Epidermal melanocyte (primary cell): ENCODE data around the gene RUFY1.

ENCODE experiments used
- DNase-seq: peaks from one replicate; pipeline ENCODE4 v3.0.0; 2011; ENCODE audit warnings: low spot score; ENCODE audit not compliant: insufficient read length

RUFY1 gene

DNA sequence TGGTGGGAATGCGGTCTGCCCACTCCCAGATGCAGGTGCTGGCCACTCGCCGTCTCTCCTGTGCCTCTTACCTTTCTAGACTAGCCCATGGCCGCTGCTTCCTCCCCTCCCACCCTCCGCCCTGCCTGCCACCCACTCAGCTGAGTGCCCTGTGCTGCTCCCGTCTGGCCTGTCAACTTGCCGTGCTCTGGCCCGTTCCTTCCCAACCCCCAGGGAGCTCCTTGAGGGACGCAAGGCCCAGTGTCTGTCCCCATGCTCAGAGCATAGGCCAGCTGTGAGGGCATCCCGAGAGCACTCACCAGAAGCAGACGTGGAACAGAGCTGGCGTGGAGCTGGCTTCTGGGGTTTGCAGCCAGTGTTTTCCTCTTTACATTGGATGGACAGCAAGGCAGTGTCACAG, 53.0 kb downstream of the RUFY1 start:
- no peak for DNase-seq

DNA sequence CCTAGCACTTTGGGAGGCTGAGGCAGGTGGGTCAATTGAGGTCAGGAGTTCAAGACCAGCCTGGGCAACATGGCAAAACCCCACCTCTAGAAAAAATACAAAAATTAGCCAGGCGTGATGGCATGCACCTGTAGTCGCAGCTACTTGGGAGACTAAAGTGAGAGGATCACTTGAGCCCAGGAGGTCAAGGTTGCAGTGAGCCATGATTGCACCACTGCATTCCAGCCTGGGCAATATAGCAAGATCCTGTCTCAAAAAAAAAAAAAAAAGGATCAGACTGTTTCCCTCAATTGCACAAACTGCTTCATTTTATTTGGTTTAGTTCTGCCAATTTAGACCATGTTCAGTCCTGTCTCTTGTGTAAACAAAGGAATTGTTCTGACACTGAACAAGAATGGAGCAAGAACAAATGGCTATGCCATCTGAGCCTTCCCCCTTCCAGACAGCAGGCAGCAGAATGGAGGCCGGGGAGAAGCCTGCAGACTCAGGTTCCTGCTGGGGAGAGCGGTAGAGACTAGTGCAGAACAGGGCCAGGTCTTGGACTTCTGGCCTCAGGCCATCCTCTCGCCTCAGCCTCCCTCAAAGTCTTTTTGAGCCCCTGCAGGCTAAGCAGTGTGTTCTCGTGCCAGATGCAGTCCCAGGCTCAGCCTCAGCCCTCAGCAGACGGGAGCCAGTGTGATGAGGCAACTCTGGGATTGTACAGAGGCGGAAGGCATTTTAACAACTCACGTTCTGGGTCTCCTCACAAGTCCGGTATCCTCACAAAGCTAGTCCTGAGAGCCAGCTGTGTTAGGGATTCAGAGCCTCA, 54.9 kb downstream of the RUFY1 start:
- DNase-seq: no peak

DNA sequence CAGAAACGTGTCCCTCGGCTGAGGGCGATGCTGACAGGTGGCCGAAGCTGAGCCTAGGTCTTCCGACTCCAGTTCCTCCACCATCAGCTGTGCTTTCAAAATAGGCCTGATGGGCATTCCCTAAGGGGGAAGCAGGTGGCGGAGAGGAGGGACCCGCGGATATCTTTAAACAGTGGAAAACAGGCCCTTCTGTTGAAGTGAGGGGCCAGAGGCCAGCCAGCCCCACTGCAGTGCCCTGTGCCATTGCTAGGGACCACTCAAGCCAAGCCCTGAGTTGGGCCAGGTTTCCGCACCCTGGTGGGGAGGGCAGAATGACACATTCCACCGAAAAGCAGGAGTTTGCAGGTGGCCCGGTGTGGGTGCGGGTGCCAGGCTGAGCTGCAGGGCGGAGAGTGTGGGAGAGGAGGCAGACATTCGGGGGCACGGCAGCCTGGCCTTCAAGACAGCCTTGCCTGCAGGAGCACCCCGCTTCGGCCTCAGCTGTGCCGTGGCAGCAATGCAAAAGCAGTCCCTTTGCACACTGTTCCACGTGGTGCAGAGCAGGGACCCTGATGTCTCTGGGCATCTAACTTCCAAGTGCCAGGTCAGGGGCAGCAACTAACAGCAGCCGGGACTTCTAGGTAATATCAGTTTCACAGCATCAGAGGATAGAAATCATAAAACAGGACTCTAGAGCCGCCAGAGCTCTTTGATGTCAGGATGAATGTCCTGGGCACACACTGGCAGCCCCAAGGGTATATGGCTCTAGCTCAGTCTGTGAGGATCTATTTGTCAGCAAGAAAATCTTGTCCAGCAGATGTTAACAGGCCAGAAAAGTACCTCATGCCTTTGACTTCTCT, 55.9 kb downstream of the RUFY1 start:
- DNase-seq: no peak

DNA sequence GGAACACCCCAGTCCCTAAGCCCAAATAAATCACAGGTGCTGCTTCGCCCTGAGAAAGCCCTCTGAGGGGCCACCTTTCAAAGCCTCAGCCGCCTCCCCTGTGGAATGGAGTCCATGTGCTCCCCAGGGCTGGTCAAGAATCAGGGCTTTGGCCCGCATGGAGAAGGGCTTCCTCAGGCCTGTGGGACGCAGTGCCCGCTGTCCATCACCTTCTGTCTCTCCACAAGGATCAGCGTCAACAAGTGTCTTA, 56.5 kb downstream of the RUFY1 start:
- DNase-seq: no peak

DNA sequence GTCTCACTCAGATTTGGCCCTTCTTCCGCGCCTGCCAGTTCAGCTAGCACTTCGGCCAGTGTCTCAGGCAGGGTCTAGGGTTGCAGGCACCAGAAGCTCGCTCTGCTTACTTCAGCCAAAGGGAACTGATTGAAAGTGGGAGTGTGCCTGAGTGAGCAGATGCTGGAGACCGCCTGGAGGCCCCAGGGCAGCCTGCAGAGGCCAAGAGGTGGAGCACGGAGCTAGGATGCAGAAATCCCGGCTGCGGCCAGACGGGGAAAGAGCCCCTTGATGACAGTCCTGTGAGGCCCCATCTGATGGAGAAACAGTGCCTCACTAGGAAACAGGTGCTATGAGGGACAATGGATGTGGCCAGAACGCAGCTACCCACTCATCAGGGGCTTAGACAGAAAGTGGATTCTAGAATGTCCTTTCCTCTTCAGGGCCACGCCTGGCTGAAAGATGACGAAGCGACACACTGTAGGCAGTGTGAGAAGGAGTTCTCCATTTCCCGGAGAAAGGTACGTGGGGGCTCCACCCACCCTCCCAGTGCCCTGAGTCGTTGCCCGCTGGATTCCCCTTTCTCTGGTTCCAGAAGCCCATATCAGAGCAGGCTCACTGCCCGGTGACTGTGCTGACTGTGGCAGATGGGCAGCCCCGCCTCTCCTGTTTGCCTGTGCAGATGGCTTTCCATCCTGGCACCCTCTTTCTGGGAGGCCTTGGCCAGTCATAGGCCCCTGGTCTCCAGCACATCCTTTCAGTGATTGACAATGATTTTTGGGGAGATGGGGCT, 57.0 kb downstream of the RUFY1 start:
- no peak for DNase-seq

DNA sequence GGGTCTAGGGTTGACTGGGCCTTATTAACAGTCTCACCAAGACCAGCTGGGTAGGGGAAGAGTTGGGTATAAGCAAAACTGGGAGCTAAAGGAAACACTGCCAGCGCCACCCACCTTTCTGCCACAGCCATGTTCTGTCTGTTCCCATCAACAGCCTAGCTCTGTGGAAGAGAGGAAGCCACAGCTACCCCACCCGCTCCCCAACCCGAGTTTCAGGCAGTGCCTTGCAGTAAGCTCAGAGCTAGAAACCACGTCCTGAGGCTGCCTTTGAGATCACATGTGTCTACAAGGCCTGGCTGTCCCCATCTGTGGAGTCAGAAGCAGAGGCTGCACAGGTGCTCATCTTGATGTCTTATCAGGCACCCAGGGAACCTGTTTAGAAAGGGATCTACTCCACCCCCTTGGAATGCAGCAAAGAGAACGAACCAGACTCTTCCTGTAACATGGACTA, 57.8 kb downstream of the RUFY1 start:
- no peak for DNase-seq

DNA sequence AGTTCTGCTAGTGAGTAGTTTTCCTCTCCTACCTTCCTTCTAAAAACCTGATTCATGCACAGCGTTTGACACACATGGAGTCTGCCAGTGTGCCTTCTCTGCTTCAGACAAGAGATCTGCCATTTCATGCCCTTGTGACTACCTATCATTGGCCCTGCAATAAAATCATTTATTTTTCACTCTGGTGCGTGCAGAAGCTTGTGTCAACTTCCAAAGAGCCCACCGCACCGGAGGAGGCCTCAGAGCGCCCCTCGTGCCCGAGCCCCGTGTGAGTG, 59.4 kb downstream of the RUFY1 start:
- no peak for DNase-seq

DNA sequence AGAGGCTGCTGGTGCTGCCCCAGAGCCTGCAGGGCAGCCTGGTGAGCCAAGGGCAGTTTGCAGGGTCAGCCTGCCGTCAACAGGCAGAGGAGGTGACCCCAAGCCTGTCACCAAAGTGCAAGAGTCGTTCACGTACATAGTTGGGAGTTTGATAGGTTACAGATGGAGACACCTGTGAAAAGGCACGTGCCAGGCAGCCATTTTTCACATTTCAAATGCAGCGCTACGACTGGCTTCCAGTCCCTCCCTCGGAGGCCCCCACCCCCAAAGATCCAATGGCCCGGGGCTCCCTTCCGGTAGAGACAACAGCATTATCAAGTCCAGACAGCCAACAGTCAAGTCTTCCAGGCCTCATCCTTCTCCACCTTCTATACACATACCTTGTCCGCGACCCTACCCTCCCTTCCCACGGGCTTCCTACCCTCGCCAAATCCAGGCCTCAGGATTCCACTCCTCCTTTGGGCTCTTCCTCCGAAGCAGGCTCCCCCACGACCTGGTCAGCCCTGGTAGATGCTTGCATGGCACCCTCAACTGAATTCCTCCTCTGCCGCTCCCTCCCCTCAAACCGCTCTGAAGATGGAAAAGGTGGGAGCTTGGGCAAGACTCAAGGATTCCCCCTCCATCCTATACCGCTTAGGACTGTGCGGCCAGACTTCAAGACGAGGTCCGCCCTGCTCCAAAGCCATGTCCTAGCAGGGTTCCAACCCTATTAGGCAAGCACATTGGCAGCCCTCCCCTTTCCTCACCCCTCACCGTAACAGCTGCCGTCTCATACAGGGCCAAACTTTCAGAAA, 60.0 kb downstream of the RUFY1 start:
- DNase-seq: no peak

DNA sequence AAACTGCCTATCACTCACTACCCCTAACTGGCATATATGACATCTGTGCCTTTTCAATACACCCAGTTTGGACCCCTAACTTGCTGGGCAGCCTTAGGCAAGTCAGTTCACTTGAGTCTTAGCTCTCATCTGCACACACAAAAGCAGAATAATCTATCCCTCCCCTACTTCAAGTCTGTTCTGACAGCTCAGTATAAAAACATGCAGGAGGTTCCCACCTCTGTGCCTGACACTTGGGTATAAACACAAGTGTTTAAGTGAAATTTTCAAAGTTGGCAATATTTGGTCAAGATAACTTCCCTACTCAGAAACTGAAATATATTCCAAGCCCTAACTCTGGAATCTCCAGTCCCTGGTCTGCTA, 60.5 kb downstream of the RUFY1 start:
- no peak for DNase-seq

DNA sequence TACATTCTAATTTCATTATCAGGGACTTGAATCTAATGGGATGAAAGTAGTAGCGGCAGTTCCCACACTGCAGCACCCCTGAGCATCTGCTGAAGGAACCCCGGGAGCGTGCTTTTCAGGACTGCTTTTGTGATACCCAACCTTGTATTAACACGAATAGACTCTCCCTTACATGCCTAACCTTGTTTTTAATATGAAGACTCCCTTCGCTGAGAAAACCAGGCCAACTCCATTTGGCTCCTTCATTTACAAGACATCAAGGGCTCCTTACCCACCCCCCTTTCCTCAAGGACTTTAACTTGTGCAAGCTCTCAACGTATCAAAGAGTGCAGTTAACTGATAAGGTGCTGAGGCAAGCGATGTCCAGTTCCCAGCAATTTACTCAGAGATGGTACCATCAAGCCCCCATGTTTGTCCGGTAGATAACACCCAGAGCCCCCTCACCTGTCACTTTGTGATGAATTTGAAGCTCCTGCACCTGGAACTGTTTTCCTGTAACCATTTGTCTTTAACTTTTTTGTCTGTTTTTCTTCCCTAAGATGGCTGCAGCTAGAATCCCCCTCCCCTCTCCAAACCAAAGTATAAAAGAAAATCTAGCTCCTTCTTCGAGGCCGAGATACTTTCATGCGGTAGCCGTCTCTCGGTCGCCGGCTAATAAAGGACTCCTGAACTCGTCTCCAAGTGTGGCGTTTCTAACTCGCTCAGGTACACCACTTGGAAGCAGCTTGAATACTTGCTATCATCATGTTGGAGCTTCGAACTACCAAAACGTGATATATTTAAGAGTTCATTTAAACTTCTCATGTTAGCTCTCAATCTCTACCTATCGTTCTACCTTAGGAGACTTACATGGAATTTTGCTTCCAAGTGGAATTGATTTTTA, 62.5 kb downstream of the RUFY1 start:
- DNase-seq: no peak

DNA sequence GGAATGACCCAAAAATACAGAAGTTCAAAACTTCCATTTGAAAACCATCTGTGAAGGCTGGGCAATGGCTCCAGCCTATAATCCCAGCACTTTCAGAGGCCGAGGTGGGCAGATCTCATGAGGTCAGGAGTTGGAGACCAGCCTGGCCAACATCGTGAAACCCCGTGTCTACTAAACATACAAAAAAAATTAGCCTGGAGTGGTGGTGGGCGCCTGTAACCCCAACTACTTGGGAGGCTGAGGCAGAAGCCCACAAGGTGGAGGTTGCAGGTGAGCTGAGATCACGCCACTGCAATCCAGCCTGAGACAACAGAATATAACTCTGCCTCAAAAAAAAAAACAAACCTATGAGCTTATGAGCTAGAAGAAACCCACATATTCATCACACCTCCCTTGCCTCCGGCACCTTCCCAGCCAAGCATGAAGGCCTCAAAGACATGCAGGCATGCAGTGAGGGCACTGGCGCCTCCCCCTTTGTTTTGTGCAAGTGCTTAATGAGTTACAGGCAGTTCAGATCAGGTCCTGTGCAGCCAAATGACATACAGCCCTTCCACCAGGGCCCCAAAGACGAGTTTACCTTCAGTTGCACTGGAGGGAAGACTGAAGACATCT, 63.2 kb downstream of the RUFY1 start:
- DNase-seq: no peak

DNA sequence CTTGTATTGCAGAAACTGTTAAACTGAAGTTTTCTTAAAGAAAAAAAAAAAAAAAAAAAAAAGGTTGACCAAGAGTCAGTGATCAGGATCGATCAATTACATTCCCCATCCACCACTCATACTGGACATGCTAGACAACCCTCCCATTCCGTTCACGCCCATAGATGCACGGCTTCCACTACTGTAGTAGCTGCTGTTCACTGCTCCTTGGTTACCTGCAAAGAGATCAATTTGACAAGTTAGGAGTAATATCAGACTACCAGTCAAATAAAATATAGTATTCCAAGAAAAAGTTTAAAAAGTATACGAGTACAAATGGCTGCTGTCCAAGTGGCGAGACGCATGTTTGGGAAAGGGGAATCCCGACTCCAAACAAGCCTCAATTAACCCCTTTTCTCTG, 64.4 kb downstream of the RUFY1 start:
- DNase-seq: no peak

DNA sequence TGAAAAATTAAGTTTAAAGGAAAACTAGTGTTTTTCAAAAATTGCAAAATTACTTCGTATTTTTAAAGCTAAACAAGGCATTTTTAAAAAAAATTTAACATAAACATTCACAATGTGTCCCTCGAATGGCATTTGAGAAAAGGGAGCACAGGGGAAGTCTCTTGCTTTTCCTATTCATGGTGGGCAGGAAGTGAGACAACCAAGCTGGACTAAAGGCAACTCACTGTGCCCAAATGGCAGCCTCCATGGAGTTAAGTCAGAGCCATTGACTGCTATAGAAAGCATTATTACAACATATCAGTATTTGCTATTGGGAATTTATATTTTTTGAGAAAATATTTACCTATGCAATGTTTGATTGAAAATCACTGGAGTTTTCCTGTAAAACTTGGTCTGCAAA, 64.8 kb downstream of the RUFY1 start:
- DNase-seq: no peak

DNA sequence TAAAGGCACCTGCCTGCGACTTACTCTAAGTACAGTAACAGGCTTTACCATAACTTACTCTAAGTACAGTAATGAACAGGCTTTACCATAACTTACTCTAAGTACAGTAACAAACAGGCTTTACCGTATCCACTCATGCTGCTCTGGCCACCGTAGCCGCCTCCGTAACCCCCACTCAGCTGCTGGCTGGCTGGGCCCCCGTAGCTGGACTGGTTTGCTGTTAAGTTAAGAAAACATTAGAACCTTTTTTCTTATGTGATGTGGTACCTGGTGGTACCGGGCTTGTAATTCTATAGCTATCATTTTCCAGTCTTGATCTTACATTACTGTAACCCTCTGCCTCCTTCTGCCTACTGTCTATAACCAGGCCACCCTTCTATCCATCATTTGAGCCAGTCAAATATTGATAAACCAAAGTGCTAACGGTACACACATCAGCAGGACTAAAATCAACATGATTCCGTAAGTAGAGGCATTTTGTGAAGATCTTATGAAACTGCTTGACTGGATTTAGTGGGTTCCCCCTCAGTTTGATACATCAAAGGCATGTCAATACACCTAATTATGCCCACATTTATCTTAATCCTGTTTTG, 65.7 kb downstream of the RUFY1 start:
- no peak for DNase-seq

DNA sequence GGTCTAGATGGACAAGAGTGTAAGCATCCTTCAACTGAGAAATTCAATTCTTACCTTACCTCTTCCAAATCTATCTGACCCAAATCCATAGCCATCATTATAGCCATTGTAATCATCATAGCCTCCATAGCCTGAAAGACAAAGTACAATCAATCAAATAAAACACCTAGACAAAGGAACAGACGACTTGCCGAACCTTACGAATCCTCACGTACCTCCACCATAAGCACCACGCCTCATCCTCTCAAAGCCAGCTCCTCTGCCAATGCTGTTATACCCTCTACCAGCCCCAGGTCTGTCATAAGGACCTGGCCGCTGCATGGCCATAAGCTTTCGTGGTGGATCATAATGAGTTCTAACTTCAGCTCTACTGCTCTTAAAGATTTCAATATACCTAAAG, 67.6 kb downstream of the RUFY1 start:
- no peak for DNase-seq

DNA sequence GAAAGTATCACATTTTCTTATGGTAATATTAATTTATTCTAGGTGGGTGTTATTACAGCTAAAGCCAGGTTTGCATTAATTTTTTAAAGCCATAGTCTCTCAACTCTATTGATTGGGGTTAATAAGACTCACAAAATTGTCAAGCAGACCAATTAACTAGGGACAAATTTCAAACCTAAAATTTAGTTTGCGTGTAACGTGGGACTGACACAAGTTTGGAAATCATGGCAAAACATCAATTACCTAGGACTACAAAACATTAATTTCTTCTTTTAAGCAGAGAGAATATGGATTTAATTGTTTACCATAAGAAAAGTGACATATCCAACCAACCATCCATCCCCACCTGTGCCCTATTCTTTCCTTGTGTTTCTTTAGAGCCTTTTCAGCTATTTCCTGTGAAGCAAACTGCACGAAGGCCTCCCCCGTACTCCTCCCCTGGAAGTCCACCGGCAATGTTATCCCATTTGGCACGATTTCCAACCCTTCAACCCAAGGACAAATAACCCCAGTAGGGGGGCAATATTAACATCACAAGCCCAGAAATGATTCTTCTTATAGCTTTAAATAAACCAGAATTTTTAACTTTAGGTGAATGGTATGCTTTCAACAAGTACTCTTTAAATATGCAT, 68.7 kb downstream of the RUFY1 start:
- DNase-seq: no peak

DNA sequence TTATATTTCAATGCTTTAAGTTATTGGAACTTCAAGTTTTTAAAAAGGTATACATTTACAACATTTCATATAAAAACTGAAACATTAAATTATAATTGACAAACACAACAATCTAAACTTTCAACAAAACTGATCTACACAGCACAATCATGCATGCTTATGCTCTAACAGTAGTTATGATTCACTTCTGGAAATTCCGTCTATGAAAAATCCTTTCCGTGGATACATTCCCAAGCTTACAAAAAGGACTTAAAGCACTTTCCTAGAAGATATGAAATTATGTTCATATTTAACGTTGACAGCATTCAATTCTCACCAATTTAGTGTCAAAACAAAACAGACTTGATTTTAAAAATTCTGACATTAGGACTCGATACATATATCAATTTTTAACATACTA, 69.4 kb downstream of the RUFY1 start:
- no peak for DNase-seq

DNA sequence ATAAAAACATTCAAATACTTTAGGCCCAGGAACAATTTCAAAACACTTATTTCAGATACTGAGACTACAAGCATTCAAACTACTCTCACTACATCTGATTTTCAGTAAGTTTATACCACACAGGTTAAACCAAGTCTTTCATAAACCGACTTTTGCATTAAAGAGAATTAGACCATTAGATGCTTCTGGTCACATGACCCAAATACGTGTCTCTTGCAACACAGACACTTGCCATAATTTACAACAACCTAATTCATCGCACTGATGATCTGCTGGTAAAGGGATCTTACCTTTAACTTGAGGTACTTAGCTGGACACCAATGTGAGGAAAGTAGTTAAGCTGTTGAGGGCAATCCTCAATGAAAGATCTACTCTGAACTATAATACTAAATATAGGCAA, 69.9 kb downstream of the RUFY1 start:
- DNase-seq: no peak

DNA sequence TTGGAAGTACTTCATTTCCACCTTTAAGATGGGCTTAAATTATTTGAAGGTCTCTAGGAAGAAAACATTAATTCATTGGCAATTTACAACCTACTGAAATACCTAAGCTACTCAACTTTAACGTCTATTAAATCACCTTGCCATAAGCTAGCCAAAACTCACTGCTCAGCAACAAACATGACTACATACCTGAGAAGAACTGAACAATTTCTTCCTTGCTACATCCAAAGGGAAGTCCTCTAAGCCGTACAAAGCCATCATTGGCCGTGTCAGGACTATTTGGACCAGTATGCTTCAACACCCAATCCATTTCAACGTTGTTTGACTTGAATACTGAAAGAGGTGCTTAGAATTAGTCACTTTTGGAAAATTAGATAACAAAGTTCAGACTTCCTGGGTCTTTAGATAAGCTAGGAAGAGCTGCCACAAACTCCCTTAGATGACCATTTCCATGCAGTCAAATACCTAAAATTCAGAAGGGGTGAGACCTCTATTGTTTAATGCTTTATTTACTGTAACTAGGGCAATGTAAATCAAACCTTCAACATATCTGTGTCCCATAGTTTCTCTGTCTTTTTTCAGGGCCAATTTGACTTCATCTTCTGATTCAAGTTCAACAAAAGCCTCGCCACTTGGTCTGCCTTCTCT, 70.5 kb downstream of the RUFY1 start:
- no peak for DNase-seq
